Stimulated activated CD4-positive, alpha-beta T cell treated with anti-CD3 and anti-CD28 coated beads, TNF-alpha, amount 100 ng/mL, for 4 hours (primary cell): Measurements from ENCODE around the gene KLKB1.
"Not testable (repeated sequence)": the region's sequence is repeated elsewhere in the genome, so short reads cannot be mapped to it uniquely, and the experiment has no call there.

ENCODE experiments used
- DNase-seq, 3 experiments: peaks; one replicate each; pipeline ENCODE4 v3.0.0-alpha.2; 2020; ENCODE audit warnings: low read depth in 3 of 3

Gene KLKB1

GRCh38 chr4:186226521-186227189 is 652 bp upstream of the KLKB1 start:
- no peak for DNase-seq

- no peak for DNase-seq
Measured at GRCh38 chr4:186227744-186228513, 622 bp downstream of the KLKB1 start.

- DNase-seq: no peak
Measured at GRCh38 chr4:186228514-186228894, 1.2 kb downstream of the KLKB1 start.

- DNase-seq: no peak
Measured at GRCh38 chr4:186234367-186234766, 7.1 kb downstream of the KLKB1 start.

GRCh38 chr4:186236126-186236525 is 8.8 kb downstream of the KLKB1 start:
- no peak for DNase-seq

GRCh38 chr4:186240452-186240847 is 13.1 kb downstream of the KLKB1 start:
- DNase-seq: no peak

GRCh38 chr4:186240848-186241491 is 13.7 kb downstream of the KLKB1 start:
- no peak for DNase-seq

GRCh38 chr4:186241616-186242015 is 14.3 kb downstream of the KLKB1 start:
- no peak for DNase-seq

GRCh38 chr4:186242031-186242430 is 14.7 kb downstream of the KLKB1 start:
- not testable (repeated sequence) for DNase-seq

- no peak for DNase-seq
Measured at GRCh38 chr4:186243331-186243730, 16.0 kb downstream of the KLKB1 start.

GRCh38 chr4:186244835-186245234 is 17.5 kb downstream of the KLKB1 start:
- DNase-seq: no peak

- DNase-seq: not testable (repeated sequence)
Measured at GRCh38 chr4:186247062-186247752, 19.9 kb downstream of the KLKB1 start.

- no peak for DNase-seq
Measured at GRCh38 chr4:186248643-186249042, 21.3 kb downstream of the KLKB1 start.

GRCh38 chr4:186249785-186250754 is 22.8 kb downstream of the KLKB1 start:
- no peak for DNase-seq

- no peak for DNase-seq
Measured at GRCh38 chr4:186250760-186251159, 23.5 kb downstream of the KLKB1 start.

- DNase-seq: no peak
Measured at GRCh38 chr4:186255122-186255521, 27.8 kb downstream of the KLKB1 start.

- no peak for DNase-seq
Measured at GRCh38 chr4:186258216-186258811, 31.0 kb downstream of the KLKB1 start.

- DNase-seq: no peak
Measured at GRCh38 chr4:186260117-186260503, 32.8 kb downstream of the KLKB1 start.

GRCh38 chr4:186260504-186261448 is 33.5 kb downstream of the KLKB1 start:
- no peak for DNase-seq

- no peak for DNase-seq
Measured at GRCh38 chr4:186264660-186265059, 37.4 kb downstream of the KLKB1 start.
